Trophoblast cell (in vitro differentiated cells and primary cell): ENCODE measurements around the gene USP24.

Experiments
- DNase-seq, 2 donors: peaks; one replicate each; pipeline ENCODE4 v3.0.0-alpha.2; 2016
- H2AFZ ChIP-seq: 2 replicates; pipeline ENCODE4 v1.6.1; 2013; ENCODE audit warnings: low read length, moderate library complexity, mild to moderate bottlenecking; ENCODE audit not compliant: insufficient read depth, poor library complexity
- H2AK5ac ChIP-seq: 2 replicates; pipeline ENCODE4 v1.6.1; 2013; ENCODE audit warnings: mild to moderate bottlenecking, low read length
- H2BK120ac ChIP-seq: 2 replicates; pipeline ENCODE4 v1.6.1; 2013; ENCODE audit warnings: low read length, mild to moderate bottlenecking, moderate library complexity; ENCODE audit not compliant: insufficient read depth, poor library complexity
- H2BK12ac ChIP-seq: 2 replicates; pipeline ENCODE4 v1.6.1; 2013; ENCODE audit warnings: mild to moderate bottlenecking, low read length, moderate library complexity
- H2BK5ac ChIP-seq: 2 replicates; pipeline ENCODE4 v1.6.1; 2013; ENCODE audit warnings: low read length, low read depth, moderate library complexity, mild to moderate bottlenecking; ENCODE audit not compliant: poor library complexity
- H3K14ac ChIP-seq: 2 replicates; pipeline ENCODE4 v1.6.1; 2013; ENCODE audit warnings: mild to moderate bottlenecking, low read length
- H3K18ac ChIP-seq: 2 replicates; pipeline ENCODE4 v1.6.1; 2013; ENCODE audit warnings: mild to moderate bottlenecking, low read length
- H3K23ac ChIP-seq: 2 replicates; pipeline ENCODE4 v1.6.1; 2013; ENCODE audit warnings: low read length
- H3K27ac ChIP-seq: 2 replicates; pipeline ENCODE4 v1.5.1; 2013; ENCODE audit warnings: low read depth, mild to moderate bottlenecking, inconsistent platforms, low read length, moderate library complexity
- H3K27me3 ChIP-seq: 2 replicates; pipeline ENCODE4 v1.6.1; 2013; ENCODE audit warnings: inconsistent platforms, mild to moderate bottlenecking, low read length, moderate library complexity; ENCODE audit not compliant: insufficient read depth
- H3K36me3 ChIP-seq, 2 experiments: 1 replicate in 1 of 2; 2 replicates in 1 of 2; pipeline ENCODE4 v1.6.1; 2013; ENCODE audit warnings: low read length in 2 of 2, mild to moderate bottlenecking in 2 of 2, moderate library complexity in 1 of 2; ENCODE audit not compliant: insufficient read depth in 2 of 2, control insufficient read depth in 1 of 2
- H3K4ac ChIP-seq: 2 replicates; pipeline ENCODE4 v1.6.1; 2013; ENCODE audit warnings: low read depth, mild to moderate bottlenecking, low read length, moderate library complexity
- H3K4me1 ChIP-seq, 2 experiments: 1 replicate in 1 of 2; 2 replicates in 1 of 2; pipeline ENCODE4 v1.6.1; 2013; ENCODE audit warnings: low read length in 2 of 2, mild to moderate bottlenecking in 2 of 2, moderate library complexity in 1 of 2; ENCODE audit not compliant: insufficient read depth in 2 of 2, control insufficient read depth in 1 of 2
- H3K4me2 ChIP-seq: 2 replicates; pipeline ENCODE4 v1.6.1; 2013; ENCODE audit warnings: inconsistent platforms, mild to moderate bottlenecking, low read length, moderate library complexity
- H3K4me3 ChIP-seq: 2 replicates; pipeline ENCODE4 v1.5.1; 2013; ENCODE audit warnings: mild to moderate bottlenecking, low read depth, low read length, inconsistent platforms
- H3K79me1 ChIP-seq: one replicate; pipeline ENCODE4 v1.6.1; 2013; ENCODE audit warnings: low read length
- H3K79me2 ChIP-seq: 2 replicates; pipeline ENCODE4 v1.6.1; 2013; ENCODE audit warnings: low read length, mild to moderate bottlenecking; ENCODE audit not compliant: control insufficient read depth, insufficient read depth, poor library complexity
- H3K9ac ChIP-seq: 2 replicates; pipeline ENCODE4 v1.6.1; 2013; ENCODE audit warnings: mild to moderate bottlenecking, low read length
- H3K9me3 ChIP-seq: 2 replicates; pipeline ENCODE4 v1.6.1; 2013; ENCODE audit warnings: low read depth, mild to moderate bottlenecking, control low read depth, inconsistent platforms, low read length; ENCODE audit not compliant: insufficient read depth
- H4K12ac ChIP-seq: 2 replicates; pipeline ENCODE4 v1.6.1; 2013; ENCODE audit warnings: low read depth, mild to moderate bottlenecking, low read length, moderate library complexity
- H4K8ac ChIP-seq: 2 replicates; pipeline ENCODE4 v1.6.1; 2013; ENCODE audit warnings: low read depth, mild to moderate bottlenecking, low read length, moderate library complexity
- H4K91ac ChIP-seq: one replicate; pipeline ENCODE4 v1.6.1; 2013; ENCODE audit warnings: low read depth, mild to moderate bottlenecking, low read length, moderate library complexity
- WGBS: extraction: QIAGEN DNeasy Blood & Tissue Kit; methylation state at CpG from one replicate; pipeline ENCODE4 v1.1.7; 2013; ENCODE audit warnings: missing lambda C conversion rate; ENCODE audit not compliant: insufficient read length, insufficient coverage; ENCODE audit errors: extremely low coverage; 5-methylcytosine and 5-hydroxymethylcytosine counted together

Gene USP24

GRCh38 chr1:55076356-55076755 is 138.8 kb downstream of the USP24 start:
- no peaks in the 10 kb centered on the region for H3K9me3 ChIP-seq
- H3K4ac ChIP-seq: no peak overlapping the region
- H4K8ac ChIP-seq: no peak overlapping the region
- no peak overlapping the region for H3K4me2 ChIP-seq
- no peak overlapping the region for H2BK120ac ChIP-seq
- no peaks in the 10 kb centered on the region for H3K4me1 ChIP-seq
- no peak overlapping the region for H4K91ac ChIP-seq
- H2AFZ ChIP-seq: no peak overlapping the region
- no peak overlapping the region for H4K12ac ChIP-seq
- H3K23ac ChIP-seq: no peak overlapping the region
- WGBS: no CpG with 5 or more reads among the region's 1 CpG
- no peaks in the 10 kb centered on the region for H3K79me2 ChIP-seq
- no peak overlapping the region for H2BK12ac ChIP-seq
- peaks cover 15 to 35% of the 10 kb centered on the region in 2 experiments for H3K36me3 ChIP-seq
- H3K27me3 ChIP-seq: no peaks in the 10 kb centered on the region
- H3K27ac ChIP-seq: no peak overlapping the region
- H3K14ac ChIP-seq: no peak overlapping the region
- no peak overlapping the region for H2AK5ac ChIP-seq
- H3K9ac ChIP-seq: no peak overlapping the region
- H3K79me1 ChIP-seq: no peaks in the 10 kb centered on the region
- no peak overlapping the region for H3K18ac ChIP-seq
- H2BK5ac ChIP-seq: no peak overlapping the region
- no peak for DNase-seq
- no peak overlapping the region for H3K4me3 ChIP-seq

DNA sequence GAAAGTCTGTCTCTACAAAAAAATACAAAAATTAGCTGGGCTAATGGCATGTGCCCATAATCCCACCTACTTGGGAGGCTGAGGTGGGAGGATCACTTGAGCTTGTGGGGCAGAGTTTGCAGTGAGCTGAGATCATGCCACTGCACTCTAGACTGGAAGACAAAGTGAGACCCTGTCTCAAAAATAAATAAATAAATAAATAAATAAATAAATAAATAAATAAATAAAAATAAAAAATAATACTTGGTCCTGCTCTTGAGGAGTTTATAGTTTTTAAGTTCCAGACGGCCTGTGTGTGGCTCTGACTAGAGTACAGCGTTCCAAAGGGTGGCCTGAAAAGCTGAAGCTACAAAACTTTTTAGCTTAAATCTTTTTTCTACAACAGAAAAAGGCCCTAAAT is 140.7 kb downstream of the USP24 start:
- no peak overlapping the region for H2BK120ac ChIP-seq
- H2AK5ac ChIP-seq: no peak overlapping the region
- H2AFZ ChIP-seq: no peak overlapping the region
- no peak overlapping the region for H3K27ac ChIP-seq
- H4K91ac ChIP-seq: no peak overlapping the region
- no peak overlapping the region for H4K8ac ChIP-seq
- no peak overlapping the region for H3K9ac ChIP-seq
- no peak overlapping the region for H3K18ac ChIP-seq
- no CpG with 5 or more reads among the region's 2 CpGs for WGBS
- no peak overlapping the region for H3K4ac ChIP-seq
- DNase-seq: no peak
- H3K4me2 ChIP-seq: no peak overlapping the region
- no peak overlapping the region for H3K14ac ChIP-seq
- H4K12ac ChIP-seq: no peak overlapping the region
- peaks cover 21 to 47% of the 10 kb centered on the region in 2 experiments for H3K36me3 ChIP-seq
- no peak overlapping the region for H3K23ac ChIP-seq
- H3K4me1 ChIP-seq: no peaks in the 10 kb centered on the region
- H2BK12ac ChIP-seq: no peak overlapping the region
- H2BK5ac ChIP-seq: no peak overlapping the region
- no peaks in the 10 kb centered on the region for H3K79me1 ChIP-seq
- H3K79me2 ChIP-seq: no peaks in the 10 kb centered on the region
- H3K27me3 ChIP-seq: no peaks in the 10 kb centered on the region
- no peak overlapping the region for H3K4me3 ChIP-seq
- no peaks in the 10 kb centered on the region for H3K9me3 ChIP-seq

DNA sequence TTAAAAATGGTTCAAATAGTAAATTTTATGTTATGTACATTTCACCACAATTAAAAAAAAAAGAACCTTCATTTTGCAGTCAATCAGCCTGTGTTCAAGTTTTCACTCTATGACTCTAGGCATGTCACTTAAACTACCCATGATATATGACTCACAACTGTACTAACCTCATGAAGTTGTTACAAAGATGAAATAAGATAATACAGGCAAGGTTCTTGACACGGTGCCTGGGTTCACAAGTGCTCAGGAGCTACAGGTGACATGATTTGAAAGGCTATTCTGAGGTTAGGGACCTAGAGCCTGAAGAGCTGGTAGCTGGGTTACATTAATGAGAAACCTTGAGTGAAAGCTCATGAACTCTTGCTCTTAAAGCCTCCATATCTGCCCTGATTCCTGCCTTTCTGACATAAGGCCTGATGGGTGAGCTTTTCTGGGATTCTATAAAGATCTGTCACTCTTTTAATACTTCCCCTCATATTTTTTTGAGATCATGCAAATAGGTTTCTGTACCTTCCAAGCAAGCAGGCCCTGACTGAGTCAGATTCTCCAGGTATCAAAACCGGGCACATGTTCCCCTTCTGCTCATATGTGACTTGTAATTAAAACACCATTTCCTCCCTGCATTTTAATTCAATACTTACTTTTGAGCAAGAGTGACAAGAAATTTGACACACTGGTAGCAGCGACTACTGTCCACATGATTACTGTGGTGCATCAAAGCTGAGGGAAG is 141.8 kb downstream of the USP24 start:
- no peak overlapping the region for H2BK12ac ChIP-seq
- no peaks in the 10 kb centered on the region for H3K9me3 ChIP-seq
- no peak overlapping the region for H3K4me2 ChIP-seq
- no peak overlapping the region for H3K14ac ChIP-seq
- no peak overlapping the region for H2AK5ac ChIP-seq
- peaks cover 24 to 51% of the 10 kb centered on the region in 2 experiments for H3K36me3 ChIP-seq
- no peak overlapping the region for H4K8ac ChIP-seq
- H3K4ac ChIP-seq: no peak overlapping the region
- H3K27ac ChIP-seq: no peak overlapping the region
- no peaks in the 10 kb centered on the region for H3K79me1 ChIP-seq
- no peak overlapping the region for H4K12ac ChIP-seq
- H3K79me2 ChIP-seq: no peaks in the 10 kb centered on the region
- no peak overlapping the region for H2BK5ac ChIP-seq
- no peak overlapping the region for H3K18ac ChIP-seq
- no CpG with 5 or more reads among the region's 3 CpGs for WGBS
- H4K91ac ChIP-seq: no peak overlapping the region
- H3K9ac ChIP-seq: no peak overlapping the region
- no peak overlapping the region for H2AFZ ChIP-seq
- no peaks in the 10 kb centered on the region for H3K27me3 ChIP-seq
- no peaks in the 10 kb centered on the region for H3K4me1 ChIP-seq
- H3K23ac ChIP-seq: no peak overlapping the region
- no peak for DNase-seq
- no peak overlapping the region for H3K4me3 ChIP-seq
- H2BK120ac ChIP-seq: no peak overlapping the region

DNA sequence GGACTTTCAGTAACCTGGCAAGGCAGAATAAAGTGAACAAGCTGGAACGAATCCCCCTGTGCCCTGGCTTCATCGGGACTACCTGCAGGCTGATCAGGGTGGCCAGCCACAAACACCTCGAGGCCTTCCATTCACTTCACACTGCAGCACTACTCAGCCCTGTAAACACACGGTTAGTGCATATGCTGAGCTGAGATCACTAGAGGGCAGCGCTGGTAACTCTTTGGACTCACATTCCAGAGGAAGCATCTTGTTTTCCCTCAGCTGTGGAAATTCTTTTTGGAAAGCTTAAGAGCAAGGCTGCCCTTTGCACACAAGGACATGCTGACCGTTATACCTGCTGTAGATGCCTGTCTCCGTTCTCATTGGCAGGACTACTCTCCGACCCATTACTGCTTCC is 143.7 kb downstream of the USP24 start:
- Histone ChIP-seq H3K4me3 (no peak overlapping the region), H3K18ac (no peak overlapping the region), H2BK5ac (no peak overlapping the region), H3K4me1 (no peaks in the 10 kb centered on the region), H3K79me2 (no peaks in the 10 kb centered on the region), H3K4me2 (no peak overlapping the region), H2BK12ac (no peak overlapping the region), H3K9me3 (no peaks in the 10 kb centered on the region), H3K4ac (no peak overlapping the region), H3K27ac (no peak overlapping the region), H3K27me3 (no peaks in the 10 kb centered on the region), H3K14ac (no peak overlapping the region), H2BK120ac (no peak overlapping the region), H4K91ac (no peak overlapping the region), H3K9ac (no peak overlapping the region), H2AFZ (no peak overlapping the region), H3K36me3 (peaks cover 30 to 59% of the 10 kb centered on the region in 2 experiments), H4K12ac (no peak overlapping the region), H3K23ac (no peak overlapping the region), H3K79me1 (no peaks in the 10 kb centered on the region), H4K8ac (no peak overlapping the region), H2AK5ac (no peak overlapping the region)
- DNase-seq: peak in 1 of 2 donors; percentile 24
- WGBS: no CpG with 5 or more reads among the region's 8 CpGs
